ENCODE measurements around the gene ASAP3. TPM values are rescaled to one million over a fixed set of nuclear protein-coding genes. Genes with fewer than 3 reads are reported as not detected.

The ASAP3 gene
- total and polyA plus RNA-seq, 4 donors: 8.3 to 25.9 (median 16.7) TPM

GRCh38 chr1:23397908-23398307 lies 86.1 kb downstream of the ASAP3 start:
- Histone ChIP-seq H3K9me3 (ENCODE audit: control insufficient read depth in 4 of 4, low read length in 3 of 4) (no peaks in the 10 kb centered on the region), H3K4me1 (ENCODE audit: control insufficient read depth in 4 of 4, insufficient read depth in 4 of 4, low read length in 3 of 4) (peaks cover 0 to 7% (median 2%) of the 10 kb centered on the region in 4 donors), H3K4me3 (ENCODE audit: low read depth in 1 of 3, low read length in 3 of 3) (no peak overlapping the region), H3K27ac (ENCODE audit: low read depth in 1 of 2, low read length in 2 of 2) (no peak overlapping the region), H3K9ac (ENCODE audit: low read depth in 1 of 2, low read length in 2 of 2) (no peak overlapping the region), H3K27me3 (ENCODE audit: control insufficient read depth in 4 of 4, insufficient read depth in 4 of 4, low read length in 3 of 4) (no peaks in the 10 kb centered on the region), H3K36me3 (ENCODE audit: control insufficient read depth in 4 of 4, insufficient read depth in 3 of 4, low read depth in 1 of 4, low read length in 3 of 4) (peaks cover 0 to 56% (median 21%) of the 10 kb centered on the region in 4 donors)
- no peak for TF ChIP-seq EGR1 (IDR thresholded peaks at IDR 0.05; ENCODE audit: low read depth in 2 of 2)
- TF ChIP-seq NR2F2 (IDR thresholded peaks at IDR 0.05): no peak
- TF ChIP-seq ATF3 (IDR thresholded peaks at IDR 0.05): no peak
- no peak for TF ChIP-seq FOXA1 (IDR thresholded peaks at IDR 0.05)
- TF ChIP-seq GABPA (IDR thresholded peaks at IDR 0.05 in 1 of 2, conservative IDR thresholded peaks at IDR 0.05 in 1 of 2): no peak
- TF ChIP-seq MAX (IDR thresholded peaks at IDR 0.05): no peak
- no peak for TF ChIP-seq JUND (IDR thresholded peaks at IDR 0.05)
- no peak for TF ChIP-seq ZBTB33 (IDR thresholded peaks at IDR 0.05)
- TF ChIP-seq RAD21 (IDR thresholded peaks at IDR 0.05): no peak
- no peak for TF ChIP-seq REST (IDR thresholded peaks at IDR 0.05)
- TF ChIP-seq TAF1 (conservative IDR thresholded peaks at IDR 0.05): no peak
- TF ChIP-seq FOXA2 (IDR thresholded peaks at IDR 0.05): no peak
- TF ChIP-seq HNF4A (conservative IDR thresholded peaks at IDR 0.05): no peak
- no peak for TF ChIP-seq HNF4G (IDR thresholded peaks at IDR 0.05)
- TF ChIP-seq SP1 (IDR thresholded peaks at IDR 0.05): no peak
- no peak for TF ChIP-seq RXRA (IDR thresholded peaks at IDR 0.05)
- TF ChIP-seq YY1 (IDR thresholded peaks at IDR 0.05): no peak
- TF ChIP-seq CTCF (IDR thresholded peaks at IDR 0.05; ENCODE audit: low read depth, low read length, missing input control): no peak
- no peak for DNase-seq (ENCODE audit: low spot score)
- WGBS: 97% methylated on average over 7 of the region's 7 CpGs
